GM21717 (cell line): ENCODE results near the gene ASB4.
"Not testable (repeated sequence)": the region's sequence is repeated elsewhere in the genome, so short reads cannot be mapped to it uniquely, and the experiment has no call there.

Source experiments
- ATAC-seq: cut with Tn5 transposase; IDR thresholded peaks from one replicate; pipeline ENCODE4 v1.9.1; 2021; ENCODE audit warnings: mild to moderate bottlenecking, moderate library complexity; ENCODE audit not compliant: unreplicated experiment

Gene ASB4

DNA sequence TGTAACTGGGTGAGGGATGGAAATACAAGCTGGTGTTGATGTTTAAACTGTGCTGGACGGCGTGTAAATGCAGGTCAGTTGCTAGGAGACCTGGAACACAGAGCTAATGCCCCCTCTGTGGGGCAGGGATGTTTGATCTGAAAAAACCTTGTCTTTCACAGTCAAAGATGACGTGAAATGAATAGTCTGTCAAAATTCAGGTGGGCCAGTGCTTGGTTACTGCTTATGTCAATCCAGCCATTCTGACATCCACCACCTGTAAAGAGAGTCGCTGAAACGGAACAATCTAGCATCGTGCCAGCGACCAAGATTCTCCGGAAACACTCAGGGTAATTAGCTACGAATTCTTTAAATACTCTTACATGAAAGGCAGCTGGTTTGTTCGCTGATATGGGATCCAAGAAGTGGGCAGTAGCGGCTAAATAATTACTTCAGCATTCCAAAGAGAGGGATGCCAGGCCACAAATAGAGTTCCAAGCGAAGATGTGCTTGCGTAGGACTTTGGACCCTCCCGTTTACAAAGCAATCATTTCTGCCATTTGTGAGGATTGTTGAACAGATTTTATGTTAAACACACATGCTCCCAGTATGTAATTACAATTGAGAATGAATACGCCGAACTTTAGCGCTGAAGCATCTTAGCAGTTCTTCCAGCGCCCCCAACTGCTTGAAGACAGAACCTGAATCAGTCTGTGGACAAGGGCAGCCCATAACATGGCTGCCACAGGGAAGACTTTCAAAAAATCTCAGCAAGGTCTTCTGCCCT lies 7.3 kb upstream of the ASB4 start:
- no peak for ATAC-seq

DNA sequence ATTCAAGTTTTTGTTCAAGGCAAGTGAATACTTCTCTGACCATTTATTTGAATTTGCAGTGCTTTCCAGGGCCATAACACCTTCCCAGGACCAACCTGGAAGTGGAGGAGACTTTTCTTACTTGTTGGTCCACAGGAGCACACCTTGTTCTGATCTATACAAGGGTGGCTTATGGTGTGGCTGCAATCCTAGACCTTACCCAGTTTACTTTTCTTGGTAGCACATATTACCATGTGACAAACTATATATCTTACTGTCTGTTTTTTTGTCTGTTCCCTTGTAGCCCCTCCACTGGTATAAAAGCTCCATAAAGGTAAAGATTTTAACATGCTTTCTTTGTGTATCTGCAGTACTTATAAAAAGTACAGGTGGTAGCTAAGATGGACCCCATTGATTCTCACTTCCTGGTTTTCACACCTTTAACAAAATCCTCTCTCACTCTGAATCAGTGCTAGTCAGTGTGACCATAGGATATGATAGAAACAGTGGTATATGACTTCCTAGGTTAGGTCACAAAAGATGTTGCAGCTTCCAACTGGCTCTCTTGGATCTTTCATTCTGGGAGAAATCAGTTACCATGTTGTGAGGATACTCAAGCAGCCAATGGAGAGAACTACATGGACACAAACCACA lies 5.6 kb upstream of the ASB4 start:
- peak; percentile 69 for ATAC-seq

DNA sequence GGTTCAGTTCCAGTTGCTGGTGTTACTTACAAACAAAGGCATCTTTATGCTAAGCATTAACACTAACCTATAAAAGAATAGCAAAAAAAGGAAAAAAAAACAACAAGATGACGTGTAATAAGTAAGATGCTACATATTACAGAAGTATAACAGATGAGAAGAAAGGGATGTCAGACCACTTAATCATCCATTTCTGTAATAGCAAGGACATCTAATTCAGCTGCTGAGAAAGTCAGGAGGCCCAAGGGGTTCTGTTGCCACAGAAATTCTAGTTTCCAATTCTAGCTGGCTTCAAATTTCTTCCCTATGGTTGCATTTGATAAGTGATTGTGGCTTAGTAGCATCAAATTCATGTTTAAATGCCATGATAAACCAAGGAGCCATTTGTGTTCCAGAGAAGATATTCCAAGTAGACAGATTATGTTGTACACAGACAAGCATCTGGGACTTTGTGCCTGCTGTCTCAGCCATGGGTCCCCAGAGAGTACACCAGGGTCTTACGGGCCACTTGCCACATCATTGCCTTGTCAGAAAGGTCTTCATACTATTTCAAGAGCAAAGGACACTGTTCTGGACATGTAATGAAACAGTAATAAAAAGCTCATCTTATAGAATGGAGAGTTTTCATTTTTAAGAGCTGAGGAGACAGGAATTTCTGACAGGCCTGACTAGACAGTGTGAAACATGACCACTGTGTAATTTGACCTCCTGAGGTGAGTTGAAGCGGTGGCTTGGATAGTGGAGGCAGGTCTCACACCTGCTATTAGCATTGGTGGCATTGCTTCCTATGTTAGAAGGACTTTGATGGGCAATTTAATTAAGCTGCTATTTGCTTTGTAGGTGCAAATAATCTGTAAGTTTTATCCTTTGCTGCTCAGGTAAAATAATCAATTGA lies 4.2 kb upstream of the ASB4 start:
- no peak for ATAC-seq

DNA sequence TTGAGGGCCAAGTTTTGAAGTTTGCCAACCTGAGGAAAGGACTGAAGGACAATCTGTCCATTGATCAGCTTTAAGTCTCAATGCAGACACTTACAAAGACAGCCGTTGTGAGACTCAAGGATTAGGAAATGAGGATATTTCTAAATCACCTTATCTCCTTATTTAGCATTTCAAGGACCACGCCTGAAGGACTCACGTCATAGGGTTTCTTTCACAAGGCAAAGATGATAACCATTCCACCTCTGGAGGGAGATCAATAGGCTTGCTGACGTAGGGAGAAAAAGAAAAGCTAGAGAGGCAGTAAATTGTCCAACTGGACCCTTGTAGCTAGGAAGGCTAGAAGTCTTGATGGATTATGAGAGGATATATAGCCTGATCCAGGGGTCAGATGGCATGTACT lies 3.3 kb upstream of the ASB4 start:
- ATAC-seq, result no peak

- no peak for ATAC-seq
Measured at GRCh38 chr7:95490231-95490762, 4.6 kb downstream of the ASB4 start.

DNA sequence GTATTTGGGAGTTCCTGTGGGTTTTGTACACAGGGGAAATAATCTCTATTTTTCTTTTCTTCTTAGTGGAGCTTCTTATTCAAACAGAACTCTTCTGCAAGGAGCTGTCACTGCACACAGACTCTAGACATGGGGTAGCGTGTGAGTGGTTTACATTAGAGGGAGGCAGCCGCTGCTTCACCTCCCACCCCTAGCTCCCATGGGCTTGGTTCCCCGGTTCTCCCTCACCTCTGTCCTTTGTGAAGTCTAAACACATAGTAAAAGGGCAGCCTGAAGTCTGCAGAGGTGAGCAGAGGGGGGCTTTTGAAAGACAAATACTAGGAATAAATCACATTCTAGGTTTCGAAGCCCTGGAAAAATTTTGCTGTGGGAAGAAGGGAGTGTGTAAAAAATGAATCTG lies 5.5 kb downstream of the ASB4 start:
- ATAC-seq, result no peak

GRCh38 chr7:95491634-95492314 lies 6.0 kb downstream of the ASB4 start:
- ATAC-seq, result no peak

- no peak for ATAC-seq
Measured at GRCh38 chr7:95493247-95493646, 7.5 kb downstream of the ASB4 start.

GRCh38 chr7:95493844-95494243 lies 8.1 kb downstream of the ASB4 start:
- no peak for ATAC-seq

DNA sequence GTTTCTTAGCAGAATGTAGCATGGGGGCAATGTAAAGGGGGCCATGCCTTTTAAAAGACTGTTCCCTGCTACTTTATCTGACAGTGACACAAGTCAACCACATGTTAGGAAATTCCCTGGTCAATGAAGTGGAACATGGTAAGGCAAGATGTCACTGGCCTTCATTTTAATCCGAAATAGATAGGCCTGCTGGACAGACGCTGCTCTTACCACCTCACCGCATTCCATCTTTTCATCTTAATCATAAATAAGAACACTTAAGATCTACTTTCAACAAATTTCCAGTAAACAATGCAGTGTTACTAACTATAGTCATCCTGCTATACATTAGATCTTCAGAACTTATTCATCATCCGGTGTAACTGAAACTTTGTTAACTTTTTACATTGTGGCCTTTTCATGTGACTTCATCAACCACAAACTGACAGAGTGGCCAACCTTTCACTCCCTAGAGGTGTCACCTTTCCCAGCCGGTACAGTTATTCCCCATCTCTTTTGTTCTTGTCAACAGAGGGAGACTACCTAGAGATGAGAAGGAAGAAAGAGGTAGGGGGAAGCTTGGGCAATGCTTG lies 15.6 kb downstream of the ASB4 start:
- peak; percentile 92 for ATAC-seq

GRCh38 chr7:95502403-95502802 lies 16.7 kb downstream of the ASB4 start:
- no peak for ATAC-seq

GRCh38 chr7:95503271-95504131 lies 17.8 kb downstream of the ASB4 start:
- no peak for ATAC-seq

DNA sequence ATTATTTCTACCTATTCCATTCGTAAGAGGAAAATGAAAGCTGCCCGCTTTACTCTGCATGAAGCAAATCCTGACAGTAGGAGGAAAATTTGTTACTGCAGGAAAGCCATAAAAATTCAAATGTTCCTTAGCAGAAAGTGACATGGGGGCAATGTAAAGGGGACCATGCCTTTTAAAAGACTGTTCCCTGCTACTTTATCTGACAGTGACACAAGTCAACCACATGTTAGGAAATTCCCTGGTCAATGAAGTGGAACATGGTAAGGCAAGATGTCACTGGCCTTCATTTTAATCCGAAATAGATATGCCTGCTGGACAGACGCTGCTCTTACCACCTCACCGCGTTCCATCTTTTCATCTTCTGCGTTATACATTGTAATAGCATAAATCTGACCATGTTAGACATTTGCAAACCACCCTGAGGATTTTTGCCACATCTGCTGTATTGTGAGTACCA lies 18.4 kb downstream of the ASB4 start:
- ATAC-seq, result not testable (repeated sequence)

DNA sequence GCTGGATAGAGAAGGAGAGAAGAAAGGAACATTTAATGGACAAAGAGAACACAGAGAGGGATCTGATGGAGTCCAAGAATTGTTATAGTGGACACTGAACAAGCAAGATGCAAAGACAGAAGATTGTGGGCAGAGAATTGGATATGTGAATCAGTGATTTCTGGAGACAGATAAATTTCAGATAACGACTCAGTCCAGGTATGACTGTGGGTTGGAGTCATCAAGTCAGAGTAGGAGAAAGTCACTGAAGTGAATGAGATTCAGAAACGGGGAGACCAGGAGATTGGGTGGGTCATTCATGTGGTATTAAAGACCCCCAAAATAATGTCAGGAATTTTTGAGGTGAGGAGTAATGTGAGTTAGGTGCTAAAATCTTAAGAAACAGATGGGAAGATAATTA lies 23.0 kb downstream of the ASB4 start:
- ATAC-seq, result no peak

DNA sequence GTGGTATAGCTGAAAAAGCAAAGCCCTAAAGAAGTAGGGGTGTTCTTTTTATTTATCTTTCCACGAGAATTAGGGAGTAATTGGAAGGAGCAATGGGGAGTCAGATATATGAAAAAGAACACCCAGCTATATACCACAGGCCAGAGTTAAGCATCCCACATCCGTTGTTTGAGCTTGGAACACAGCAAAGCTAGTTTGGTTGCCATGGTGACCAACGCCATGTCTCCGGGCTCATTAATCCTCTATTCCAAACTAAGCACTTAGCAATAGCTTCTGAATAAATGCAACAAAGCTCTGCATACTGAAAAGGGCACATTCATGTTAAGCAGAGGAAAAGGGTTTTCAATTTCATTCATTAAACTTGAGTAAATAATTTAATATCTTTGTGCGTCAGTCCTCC lies 23.5 kb downstream of the ASB4 start:
- no peak for ATAC-seq

DNA sequence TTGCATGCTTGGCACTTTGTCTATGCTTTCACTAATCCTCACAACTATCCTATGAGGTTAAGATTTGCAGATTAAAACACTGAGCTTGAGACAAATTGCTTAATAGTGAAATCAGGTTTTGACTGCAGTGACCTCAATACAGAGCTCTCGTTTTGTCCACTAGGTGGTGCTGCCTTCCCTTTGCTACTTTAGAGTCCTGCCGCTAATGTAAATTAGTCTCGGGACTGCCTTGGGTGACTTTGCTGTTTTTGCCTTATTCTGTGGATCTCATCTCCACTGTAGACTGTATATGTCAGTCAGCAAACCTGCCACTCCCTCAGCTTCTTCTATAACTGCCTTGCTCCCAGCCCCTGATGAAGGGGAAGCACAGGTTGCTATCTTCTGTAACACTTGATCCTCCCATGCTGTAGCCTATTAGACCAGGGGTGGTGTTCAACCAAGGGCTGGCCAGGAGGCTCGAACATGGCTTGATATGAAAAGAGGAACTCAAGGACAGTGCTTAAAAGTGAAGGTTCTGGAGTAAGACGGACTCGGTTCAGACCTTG lies 26.0 kb downstream of the ASB4 start:
- peak; percentile 95 for ATAC-seq

GRCh38 chr7:95517458-95517857 lies 31.7 kb downstream of the ASB4 start:
- peak; percentile 84 for ATAC-seq

DNA sequence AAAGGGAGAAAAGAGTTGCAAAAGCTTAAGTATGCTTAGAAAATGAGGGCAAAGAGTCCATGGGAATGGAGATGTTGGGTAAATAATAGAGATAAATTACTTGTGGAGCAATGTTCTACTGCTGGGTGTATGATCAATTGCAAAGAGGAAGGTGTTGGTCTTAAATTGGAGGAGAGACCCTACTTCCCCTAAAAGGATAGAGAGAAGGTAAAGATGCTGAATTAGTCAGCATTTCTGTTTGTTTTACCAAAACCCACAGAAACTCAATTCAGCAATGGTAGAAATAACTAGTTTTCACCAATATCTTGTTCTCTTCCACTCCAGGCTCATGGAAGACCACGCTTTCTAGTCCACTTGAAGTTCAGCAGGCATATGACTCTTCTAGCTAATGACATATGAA lies 32.1 kb downstream of the ASB4 start:
- ATAC-seq, result peak; percentile 56

- ATAC-seq, result no peak
Measured at GRCh38 chr7:95520136-95520535, 34.4 kb downstream of the ASB4 start.
